Measurements from ENCODE around the gene TRMT44. TPM values are rescaled to one million over a fixed set of nuclear protein-coding genes. Genes with fewer than 3 reads are reported as not detected.

TRMT44 gene, protein sequence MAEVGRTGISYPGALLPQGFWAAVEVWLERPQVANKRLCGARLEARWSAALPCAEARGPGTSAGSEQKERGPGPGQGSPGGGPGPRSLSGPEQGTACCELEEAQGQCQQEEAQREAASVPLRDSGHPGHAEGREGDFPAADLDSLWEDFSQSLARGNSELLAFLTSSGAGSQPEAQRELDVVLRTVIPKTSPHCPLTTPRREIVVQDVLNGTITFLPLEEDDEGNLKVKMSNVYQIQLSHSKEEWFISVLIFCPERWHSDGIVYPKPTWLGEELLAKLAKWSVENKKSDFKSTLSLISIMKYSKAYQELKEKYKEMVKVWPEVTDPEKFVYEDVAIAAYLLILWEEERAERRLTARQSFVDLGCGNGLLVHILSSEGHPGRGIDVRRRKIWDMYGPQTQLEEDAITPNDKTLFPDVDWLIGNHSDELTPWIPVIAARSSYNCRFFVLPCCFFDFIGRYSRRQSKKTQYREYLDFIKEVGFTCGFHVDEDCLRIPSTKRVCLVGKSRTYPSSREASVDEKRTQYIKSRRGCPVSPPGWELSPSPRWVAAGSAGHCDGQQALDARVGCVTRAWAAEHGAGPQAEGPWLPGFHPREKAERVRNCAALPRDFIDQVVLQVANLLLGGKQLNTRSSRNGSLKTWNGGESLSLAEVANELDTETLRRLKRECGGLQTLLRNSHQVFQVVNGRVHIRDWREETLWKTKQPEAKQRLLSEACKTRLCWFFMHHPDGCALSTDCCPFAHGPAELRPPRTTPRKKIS
- total RNA-seq (2012; rRNA removed): 7.3 and 9.7 TPM in 2 replicates
- 6.3 and 8.1 TPM in 2 replicates for polyA plus RNA-seq (2012; rRNA removed)
- polyA plus RNA-seq (2012; cell fraction: cytosol; rRNA removed): 3.5 and 5.1 TPM in 2 replicates
- 15.8 and 24.6 TPM in 2 replicates for polyA plus RNA-seq (2012; cell fraction: nucleus; rRNA removed; ENCODE audit: low replicate concordance)
- percentile 70 among the genes with signal in this experiment for Bru-seq, nascent RNA
- percentile 63 among the genes with signal in this experiment for BruChase-seq, experiment 1, labeled RNA remaining after a 6-hour chase
- BruChase-seq, experiment 2, labeled RNA remaining after a 2-hour chase: percentile 61 among the genes with signal in this experiment
- long read RNA-seq, partial matches to known transcripts: 1 of 8 reads
- long read RNA-seq, other reads (novel, unspliced or antisense): 4 of 8 reads

DNA sequence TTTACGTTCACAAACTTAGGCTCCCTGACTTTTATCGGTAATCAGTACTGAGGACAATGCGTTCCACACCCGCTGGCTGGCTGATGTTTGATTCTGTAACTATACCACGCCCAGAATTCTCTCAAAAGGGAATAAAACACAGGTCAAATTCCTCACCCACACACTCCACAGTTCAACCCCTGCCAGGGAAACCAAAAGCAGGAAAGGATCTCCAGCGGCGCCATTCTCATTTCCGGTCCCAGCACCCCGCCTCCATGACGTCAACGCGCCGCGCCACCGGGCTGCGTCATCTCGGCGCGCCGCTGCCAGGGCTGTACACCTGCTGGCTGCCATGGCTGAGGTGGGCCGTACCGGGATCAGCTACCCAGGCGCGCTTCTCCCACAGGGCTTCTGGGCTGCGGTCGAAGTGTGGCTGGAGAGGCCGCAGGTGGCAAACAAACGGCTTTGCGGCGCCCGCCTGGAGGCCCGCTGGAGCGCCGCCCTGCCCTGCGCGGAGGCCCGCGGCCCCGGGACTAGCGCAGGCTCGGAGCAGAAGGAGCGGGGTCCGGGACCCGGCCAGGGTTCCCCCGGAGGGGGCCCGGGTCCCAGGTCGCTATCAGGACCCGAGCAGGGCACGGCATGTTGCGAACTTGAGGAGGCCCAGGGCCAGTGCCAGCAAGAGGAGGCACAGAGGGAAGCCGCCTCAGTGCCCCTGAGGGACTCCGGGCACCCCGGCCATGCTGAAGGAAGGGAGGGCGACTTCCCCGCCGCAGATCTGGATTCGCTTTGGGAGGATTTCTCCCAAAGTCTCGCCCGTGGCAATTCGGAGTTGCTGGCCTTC lies at the start of gene TRMT44, which contains the start of gene ACOX3:
TSS of gene TRMT44 (plus strand) at position 286 of the 820 bp plus-strand sequence. CDS start at position 332, 46 bp downstream.
TSS of gene ACOX3 (minus strand) at position 232 of the 820 bp plus-strand sequence. CDS start 24,202 bp downstream, outside the sequence.
- Histone ChIP-seq H2AK9ac (replicated peaks; ENCODE audit: low read depth, low read length, poor library complexity) (peak within 1 kb of the TSS; percentile 99), H4K91ac (ENCODE audit: insufficient read depth, low read depth, low read length) (peak within 1 kb of the TSS; percentile 89), H3K36me3 (ENCODE audit: control insufficient read depth, insufficient read depth, low read length) (no peaks in the 10 kb centered on the region), H3K14ac (replicated peaks; ENCODE audit: low read depth, low read length) (peak within 1 kb of the TSS; percentile 100), H3K4ac (ENCODE audit: low read depth, low read length) (peak within 1 kb of the TSS; percentile 99), H2AFZ (replicated peaks; ENCODE audit: low read length, poor library complexity) (peak within 1 kb of the TSS; percentile 97), H2BK120ac (ENCODE audit: low read depth, low read length) (peak within 1 kb of the TSS; percentile 74), H3K9me3 (ENCODE audit: control insufficient read depth, insufficient read depth, low read length) (no peaks in the 10 kb centered on the region), H2BK5ac (ENCODE audit: low read depth, low read length, poor library complexity, severe bottlenecking) (peak within 1 kb of the TSS; percentile 95), H3K56ac (ENCODE audit: extremely low read depth, insufficient read depth, low read length) (peak within 1 kb of the TSS; percentile 99), H3K4me2 (ENCODE audit: low read depth, low read length) (peak within 1 kb of the TSS; percentile 95), H3K4me3 (ENCODE audit: insufficient read depth, low read depth, low read length) (peak within 1 kb of the TSS; percentile 79), H3K4me1 (ENCODE audit: control insufficient read depth, insufficient read depth, low read length) (peaks cover 12% of the 10 kb centered on the region), H3K9ac (ENCODE audit: low read depth, low read length) (peak within 1 kb of the TSS; percentile 98), H3K27ac (ENCODE audit: insufficient read depth, low read length) (peak within 1 kb of the TSS; percentile 94), H2BK15ac (ENCODE audit: low read depth, low read length) (peak within 1 kb of the TSS; percentile 74; the same call in 2 of the 3 replicates), H3K27me3 (ENCODE audit: control insufficient read depth, insufficient read depth, low read length) (no peaks in the 10 kb centered on the region), H2AK5ac (ENCODE audit: low read depth, low read length) (peak within 1 kb of the TSS; percentile 94), H2BK20ac (ENCODE audit: low read depth, low read length) (peak within 1 kb of the TSS; percentile 20; the same call in 1 of the 2 replicates), H4K20me1 (ENCODE audit: insufficient read depth, low read length) (peaks cover 23% of the 10 kb centered on the region; the same call in 1 of the 2 replicates), H4K8ac (ENCODE audit: low read depth in 2 of 2, low read length in 2 of 2) (peak within 1 kb of the TSS; percentile 89 to 96), H3K9me1 (ENCODE audit: insufficient read depth, low read length) (peaks cover 9% of the 10 kb centered on the region; the same call in 1 of the 2 replicates), H4K5ac (ENCODE audit: low read depth, low read length) (peak within 1 kb of the TSS; percentile 85), H3K23ac (ENCODE audit: low read depth, low read length) (peak within 1 kb of the TSS; percentile 97), H3K18ac (ENCODE audit: low read depth, low read length) (peak within 1 kb of the TSS; percentile 72; the same call in 1 of the 2 replicates), H3K79me1 (ENCODE audit: low read depth in 1 of 2, low read length in 2 of 2) (peaks cover 30 to 79% of the 10 kb centered on the region in 2 experiments)
- in situ Hi-C loops (cut with MboI; ENCODE audit: low sequenced_read_pairs): loop anchor here (25.0 kb wide), 1 partner anchor 1647 kb away; no protein-coding TSS in a partner anchor
- dilution Hi-C loops (cut with HindIII; ENCODE audit: low sequenced_read_pairs, unreplicated experiment): no loop called here
- ChIA-PET CTCF (no interaction called here), POLR2A (ENCODE audit: unreplicated experiment) (no interaction called here)
- DNase-seq: peak; percentile 88
- BruUV-seq (replicated peaks): TSS peak; percentile 71
- 1% methylated on average over 36 of the region's 60 CpGs; no CpG with 5 or more reads in 1 of the 2 experiments for WGBS, 2 experiments (ENCODE audit: extremely low coverage in 2 of 2, insufficient read length in 1 of 2)
- intact Hi-C loops (cut with micrococcal nuclease): no loop called here
- peak; percentile 80 for ATAC-seq (ENCODE audit: low read depth)
- TF ChIP-seq RFX5 (IDR thresholded peaks at IDR 0.05; ENCODE audit: low read depth, low read length) (no peak), MAFK (IDR thresholded peaks at IDR 0.05; ENCODE audit: low read depth, low read length) (no peak), SMC3 (IDR thresholded peaks at IDR 0.05; ENCODE audit: low read depth, low read length) (no peak), FOS (IDR thresholded peaks at IDR 0.05; ENCODE audit: low read depth, low read length) (no peak), MXI1 (IDR thresholded peaks at IDR 0.05; ENCODE audit: borderline replicate concordance, low read depth, low read length) (peak; percentile 98)
- TF ChIP-seq, protein P1, sequence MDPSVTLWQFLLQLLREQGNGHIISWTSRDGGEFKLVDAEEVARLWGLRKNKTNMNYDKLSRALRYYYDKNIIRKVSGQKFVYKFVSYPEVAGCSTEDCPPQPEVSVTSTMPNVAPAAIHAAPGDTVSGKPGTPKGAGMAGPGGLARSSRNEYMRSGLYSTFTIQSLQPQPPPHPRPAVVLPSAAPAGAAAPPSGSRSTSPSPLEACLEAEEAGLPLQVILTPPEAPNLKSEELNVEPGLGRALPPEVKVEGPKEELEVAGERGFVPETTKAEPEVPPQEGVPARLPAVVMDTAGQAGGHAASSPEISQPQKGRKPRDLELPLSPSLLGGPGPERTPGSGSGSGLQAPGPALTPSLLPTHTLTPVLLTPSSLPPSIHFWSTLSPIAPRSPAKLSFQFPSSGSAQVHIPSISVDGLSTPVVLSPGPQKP (IDR thresholded peaks at IDR 0.05; ENCODE audit: borderline replicate concordance, low read depth, low read length): no peak
- TF ChIP-seq, protein P2, sequence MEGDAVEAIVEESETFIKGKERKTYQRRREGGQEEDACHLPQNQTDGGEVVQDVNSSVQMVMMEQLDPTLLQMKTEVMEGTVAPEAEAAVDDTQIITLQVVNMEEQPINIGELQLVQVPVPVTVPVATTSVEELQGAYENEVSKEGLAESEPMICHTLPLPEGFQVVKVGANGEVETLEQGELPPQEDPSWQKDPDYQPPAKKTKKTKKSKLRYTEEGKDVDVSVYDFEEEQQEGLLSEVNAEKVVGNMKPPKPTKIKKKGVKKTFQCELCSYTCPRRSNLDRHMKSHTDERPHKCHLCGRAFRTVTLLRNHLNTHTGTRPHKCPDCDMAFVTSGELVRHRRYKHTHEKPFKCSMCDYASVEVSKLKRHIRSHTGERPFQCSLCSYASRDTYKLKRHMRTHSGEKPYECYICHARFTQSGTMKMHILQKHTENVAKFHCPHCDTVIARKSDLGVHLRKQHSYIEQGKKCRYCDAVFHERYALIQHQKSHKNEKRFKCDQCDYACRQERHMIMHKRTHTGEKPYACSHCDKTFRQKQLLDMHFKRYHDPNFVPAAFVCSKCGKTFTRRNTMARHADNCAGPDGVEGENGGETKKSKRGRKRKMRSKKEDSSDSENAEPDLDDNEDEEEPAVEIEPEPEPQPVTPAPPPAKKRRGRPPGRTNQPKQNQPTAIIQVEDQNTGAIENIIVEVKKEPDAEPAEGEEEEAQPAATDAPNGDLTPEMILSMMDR (conservative IDR thresholded peaks at IDR 0.05; ENCODE audit: low read depth, low read length): no peak
